GM12891 (cell line): ENCODE data around the gene MPC1.
A peak's percentile ranks its signal among the peaks of the same experiment; 100 is the strongest.
"Not testable (repeated sequence)": the region's sequence is repeated elsewhere in the genome, so short reads cannot be mapped to it uniquely, and the experiment has no call there.

ENCODE experiments used
- DNase-seq: peaks from one replicate; pipeline ENCODE4 v3.0.0; 2011; ENCODE audit warnings: low spot score; ENCODE audit not compliant: insufficient read length
- FAIRE-seq: peaks from 2 replicates; lab custom pipeline; 2011; peaks lifted over from hg19 to GRCh38; lab: Jason Lieb, UNC
- PAX5 ChIP-seq: IDR thresholded peaks from 2 replicates; pipeline ENCODE4 v1.6.1; 2011; ENCODE audit warnings: low read length, moderate library complexity, mild to moderate bottlenecking; ENCODE audit not compliant: insufficient read depth, severe bottlenecking
- POLR2A ChIP-seq: IDR thresholded peaks from 2 replicates; pipeline ENCODE4 v1.6.1; 2011; ENCODE audit warnings: low read depth, low read length, control low read depth
- POLR2AphosphoS5 ChIP-seq: IDR thresholded peaks from 2 replicates; pipeline ENCODE4 v1.6.1; 2011; ENCODE audit warnings: low read depth, low read length, control low read depth
- POU2F2 ChIP-seq: IDR thresholded peaks from 2 replicates; pipeline ENCODE4 v1.6.1; 2011; ENCODE audit warnings: low read depth, mild to moderate bottlenecking, control low read depth, low read length, moderate library complexity
- SPI1 ChIP-seq: IDR thresholded peaks from 2 replicates; pipeline ENCODE4 v1.6.1; 2011; ENCODE audit warnings: low read depth, low read length, control low read depth
- TAF1 ChIP-seq: IDR thresholded peaks from 2 replicates; pipeline ENCODE4 v1.6.1; 2011; ENCODE audit warnings: low read depth, low read length, control low read depth

MPC1 gene

DNA sequence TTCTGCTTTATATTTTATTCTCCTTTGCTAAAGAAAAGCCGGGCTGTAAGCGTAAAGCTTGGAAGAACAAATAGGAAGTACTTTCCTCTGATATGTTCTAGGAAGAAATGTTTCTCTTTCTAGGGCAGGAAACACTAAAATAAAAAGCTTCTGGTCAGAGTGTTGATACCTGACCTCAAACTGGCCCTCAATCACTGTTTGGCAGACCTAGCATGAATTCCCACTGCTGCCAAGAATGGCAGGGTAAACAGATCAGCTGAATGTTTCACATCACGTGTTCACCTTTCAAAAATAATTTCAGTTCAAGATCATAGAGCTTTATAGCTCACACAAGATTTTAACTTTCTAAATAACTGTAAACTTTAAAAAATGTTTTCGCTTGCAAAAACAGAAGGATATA is 2.9 kb downstream of the MPC1 start:
- no peak for DNase-seq
- TF ChIP-seq POU2F2 (no peak), SPI1 (no peak), POLR2AphosphoS5 (no peak), PAX5 (no peak), TAF1 (no peak), POLR2A (no peak)
- no peak for FAIRE-seq

- TF ChIP-seq PAX5 (no peak), SPI1 (no peak), TAF1 (no peak), POLR2AphosphoS5 (no peak), POU2F2 (no peak)
- no peak for FAIRE-seq
- no peak for DNase-seq
These were observed 3.6 kb downstream of the MPC1 start for GRCh38 chr6:166379103-166379586.

DNA sequence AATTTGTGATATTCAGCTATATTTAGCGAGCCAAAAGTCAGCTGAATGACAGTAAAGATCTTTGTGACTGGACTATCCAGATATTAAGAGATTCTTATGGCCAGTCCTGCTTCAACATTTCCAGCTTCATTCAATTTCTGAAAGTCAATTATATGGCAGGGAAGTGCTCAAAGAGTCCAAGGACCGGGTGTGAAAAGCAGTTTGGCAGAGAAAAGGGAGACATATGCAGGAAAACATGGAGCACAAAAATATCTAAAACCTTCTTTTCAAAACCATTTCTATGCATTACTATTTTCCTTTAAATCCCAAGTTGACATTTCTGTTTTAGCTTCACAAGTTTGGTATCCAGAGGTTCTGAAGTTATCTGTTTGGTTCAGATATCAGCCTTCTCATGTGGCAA is 5.0 kb downstream of the MPC1 start:
- no peak for FAIRE-seq
- no peak for DNase-seq
- TF ChIP-seq PAX5 (no peak), POU2F2 (no peak), TAF1 (no peak), POLR2A (no peak), POLR2AphosphoS5 (no peak), SPI1 (no peak)

- TF ChIP-seq PAX5 (no peak), TAF1 (no peak), POLR2A (no peak), SPI1 (no peak)
- no peak for DNase-seq
- FAIRE-seq, result peak; percentile 64
These were observed 7.7 kb downstream of the MPC1 start for GRCh38 chr6:166375013-166375412.

- TF ChIP-seq TAF1 (no peak), PAX5 (no peak), POLR2AphosphoS5 (no peak), POLR2A (no peak), POU2F2 (no peak), SPI1 (no peak)
- FAIRE-seq, result no peak
These were observed 12.3 kb downstream of the MPC1 start for GRCh38 chr6:166370489-166370888.

DNA sequence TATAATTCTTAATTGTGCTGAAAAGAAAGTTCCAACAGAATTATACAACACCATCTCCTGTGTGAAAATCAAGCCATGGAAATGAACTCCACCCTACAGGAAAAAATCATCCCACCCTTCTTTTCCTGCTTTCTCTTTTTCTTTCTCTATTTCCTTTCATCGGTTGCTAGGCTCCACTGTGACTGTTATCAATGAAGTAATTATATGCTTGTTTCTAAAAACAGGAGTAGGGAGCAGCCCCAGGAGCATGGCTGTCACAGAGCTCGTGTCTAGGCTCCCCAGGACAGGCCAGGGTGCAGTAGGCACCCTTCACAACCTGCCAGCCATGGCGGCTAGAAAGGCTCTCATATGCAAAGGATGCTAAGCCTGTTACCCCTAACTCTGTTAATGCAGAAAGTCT is 13.0 kb downstream of the MPC1 start:
- DNase-seq (no peak), FAIRE-seq (no peak)
- no peak for TF ChIP-seq PAX5
- TF ChIP-seq POLR2AphosphoS5, result no peak
- no peak for TF ChIP-seq POLR2A
- no peak for TF ChIP-seq SPI1
- no peak for TF ChIP-seq TAF1
- TF ChIP-seq POU2F2, result no peak

More at GRCh38 chr6:166370489-166370888, 12.3 kb downstream of the MPC1 start:
- no peak for DNase-seq

DNA sequence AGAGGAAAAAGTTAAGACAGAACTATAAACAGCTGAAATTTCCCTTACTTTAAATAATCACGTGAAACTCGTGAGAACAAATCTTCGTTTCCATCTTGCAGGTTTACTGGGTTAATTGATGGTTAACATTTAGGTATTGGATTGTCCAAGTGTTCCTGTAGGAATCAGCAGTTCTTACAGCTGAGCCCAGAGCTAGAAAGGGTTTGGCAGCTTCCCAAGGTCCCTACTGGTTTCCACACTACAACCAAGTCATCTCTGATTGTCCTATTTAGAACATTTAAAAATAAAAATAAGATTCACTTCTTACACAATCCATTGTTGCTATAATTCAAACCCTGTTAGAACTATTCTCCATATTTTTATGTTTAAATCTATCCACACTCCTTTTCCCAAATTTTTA is 15.8 kb downstream of the MPC1 start:
- no peak for DNase-seq
- TF ChIP-seq POLR2AphosphoS5, result no peak
- TF ChIP-seq PAX5, result no peak
- TF ChIP-seq TAF1, result no peak
- TF ChIP-seq POU2F2, result no peak
- TF ChIP-seq POLR2A, result no peak
- TF ChIP-seq SPI1, result no peak
- FAIRE-seq, result no peak

DNA sequence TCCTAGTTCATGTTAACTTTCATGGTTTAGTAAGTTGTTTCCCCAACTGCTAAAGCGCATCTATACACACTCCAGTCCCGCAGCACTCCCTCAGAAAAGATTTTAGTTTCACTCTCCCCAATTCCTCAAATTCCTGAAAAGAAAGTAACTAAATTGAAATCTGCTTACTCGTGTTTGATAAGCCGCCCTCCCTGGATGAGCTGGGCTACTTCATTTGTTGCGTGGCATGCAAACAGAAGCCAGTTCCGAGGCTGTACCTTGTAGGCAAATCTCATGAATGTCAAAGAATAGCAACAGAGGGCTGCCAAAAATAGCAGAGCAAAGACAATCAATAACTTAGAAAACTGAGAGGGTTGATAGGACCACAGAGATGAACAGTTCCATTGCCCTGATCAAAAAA is 16.9 kb downstream of the MPC1 start:
- DNase-seq (no peak), FAIRE-seq (no peak)
- TF ChIP-seq PAX5 (no peak), SPI1 (no peak), POLR2AphosphoS5 (no peak), POLR2A (no peak), POU2F2 (no peak), TAF1 (no peak)

DNA sequence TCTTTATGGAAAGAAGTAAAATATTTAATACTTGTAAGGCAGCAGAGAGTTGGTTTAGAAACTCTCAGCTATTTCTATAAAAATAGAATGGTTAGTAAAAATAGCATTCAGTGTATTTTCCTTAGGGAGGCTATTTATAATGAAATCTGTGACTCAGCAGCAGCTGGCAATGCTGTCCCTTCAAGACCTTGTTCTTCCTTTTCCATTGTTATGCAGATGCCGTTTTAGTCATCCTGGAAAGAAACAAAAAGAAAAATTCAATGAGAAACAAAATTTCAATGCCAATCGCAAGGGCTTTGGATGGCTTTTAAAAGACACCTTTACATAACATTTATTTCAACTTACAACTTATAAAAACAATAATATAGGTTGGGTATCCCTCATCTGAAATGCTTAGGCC is 17.5 kb downstream of the MPC1 start:
- no peak for FAIRE-seq
- TF ChIP-seq TAF1, result no peak
- TF ChIP-seq POLR2A, result no peak
- no peak for TF ChIP-seq SPI1
- TF ChIP-seq POU2F2, result no peak
- TF ChIP-seq POLR2AphosphoS5, result no peak
- no peak for TF ChIP-seq PAX5
- DNase-seq, result no peak

GRCh38 chr6:166364456-166364855 is 18.3 kb downstream of the MPC1 start:
- no peak for TF ChIP-seq TAF1
- TF ChIP-seq POU2F2, result no peak
- TF ChIP-seq POLR2A, result no peak
- TF ChIP-seq PAX5, result no peak
- no peak for TF ChIP-seq POLR2AphosphoS5
- no peak for TF ChIP-seq SPI1
- DNase-seq, result no peak
- no peak for FAIRE-seq

GRCh38 chr6:166362427-166362826 is 20.3 kb downstream of the MPC1 start:
- not testable (repeated sequence) for FAIRE-seq, DNase-seq
